Prostate gland (tissue), 2 donors: ENCODE data around the gene PCP4. TPM values are rescaled to one million over a fixed set of nuclear protein-coding genes. Genes with fewer than 3 reads are reported as not detected.

Experiments
- DNase-seq: peaks from one replicate; pipeline ENCODE4 v3.0.0-alpha.2; 2019; ENCODE audit warnings: low spot score
- H3K27ac ChIP-seq, 2 donors: fragments of 200-600 bp; sonication (generic); 2 replicates each; pipeline ENCODE4 v1.5.1; 2017 to 2019
- H3K27me3 ChIP-seq: fragments of 200-600 bp; sonication (generic); replicated peaks from 2 replicates; pipeline ENCODE4 v1.5.1; 2019; ENCODE audit not compliant: insufficient read depth
- H3K36me3 ChIP-seq, 2 donors: fragments of 200-600 bp; sonication (generic); 1 replicate in 1 of 2; 2 replicates in 1 of 2; pipeline versions ENCODE4 v1.5.1 to v1.8.1; 2017 to 2019
- H3K4me1 ChIP-seq: fragments of 200-600 bp; sonication (generic); replicated peaks from 2 replicates; pipeline ENCODE4 v1.5.1; 2019
- H3K4me3 ChIP-seq, 2 donors: fragments of 200-600 bp; sonication (generic); 2 replicates each; pipeline ENCODE4 v1.5.1; 2017 to 2019
- H3K9me3 ChIP-seq: fragments of 200-600 bp; sonication (generic); 2 replicates; pipeline ENCODE4 v1.5.1; 2017
- POLR2A ChIP-seq: fragments of 450-650 bp; IDR thresholded peaks from one replicate; pipeline ENCODE4 v1.6.1; 2016; ENCODE audit warnings: antibody characterized with exemption, mild to moderate bottlenecking
- POLR2AphosphoS5 ChIP-seq: sonication (generic); formaldehyde crosslinking; IDR thresholded peaks from one replicate; pipeline ENCODE4 v1.6.1; 2017; ENCODE audit warnings: antibody characterized with exemption
- WGBS: methylation state at CpG from one replicate; pipeline ENCODE4 v1.1.5; 2018; 5-methylcytosine and 5-hydroxymethylcytosine counted together
- intact Hi-C: fragments of 100-400 bp; cut with DNase I; formaldehyde crosslinking; loops from one replicate; pipeline ENCODE4 v1.14.2; 2022
- total RNA-seq, 2 donors: library from RNA; depleted of rRNA; stranded (reverse); fragments of >200 nt; gene quantifications; one replicate each; pipeline ENCODE4 v1.1.0, GENCODE V29; 2016
- TF ChIP-seq, protein P1 (sequence below), 4 experiments: fragments of 200-600 bp in 2 of 4; fragments of 450-650 bp in 2 of 4; sonication (generic) in 2 of 4; IDR thresholded peaks; 1 replicate in 3 of 4; 2 replicates in 1 of 4; pipeline ENCODE4 v1.5.1; 2016 to 2019; ENCODE audit warnings: antibody characterized with exemption in 4 of 4, mild to moderate bottlenecking in 2 of 4, moderate library complexity in 2 of 4

Gene PCP4
- total RNA-seq, 2 donors from 2014 or later, result 33.9 to 71.9 TPM

DNA sequence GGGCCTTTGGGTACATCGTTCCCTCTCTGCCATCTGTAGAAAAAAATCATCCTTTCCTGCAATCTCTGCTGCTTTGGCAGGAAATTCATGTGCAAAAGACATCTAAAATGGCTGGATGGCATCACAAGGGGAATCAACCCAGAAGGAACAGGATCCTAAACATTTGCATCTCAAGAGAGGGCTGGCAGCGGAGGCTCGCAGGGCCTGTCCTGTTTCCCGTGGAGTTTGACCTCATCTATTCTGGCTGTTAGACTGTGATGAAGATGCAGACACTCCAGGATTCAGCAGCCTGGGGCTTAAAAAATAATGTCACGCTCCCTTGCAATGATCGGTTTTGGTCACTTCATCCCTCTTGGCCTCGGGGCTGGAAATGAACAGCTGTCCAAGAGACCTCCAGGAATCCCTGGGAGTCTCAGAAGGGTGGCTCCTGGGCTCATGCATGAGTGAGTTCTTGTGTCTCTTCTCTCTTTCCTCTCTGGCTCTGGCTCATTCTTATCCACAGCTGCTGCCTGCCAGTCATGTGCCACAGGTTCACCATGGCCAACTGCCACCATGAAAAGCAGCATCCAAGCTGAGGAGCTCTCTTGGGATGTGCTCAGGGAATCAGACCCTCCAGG, 16.1 kb upstream of the PCP4 start:
- H3K4me3 ChIP-seq, result no peak overlapping the region
- H3K27me3 ChIP-seq, result no peaks in the 10 kb centered on the region
- no peaks in the 10 kb centered on the region for H3K9me3 ChIP-seq
- H3K4me1 ChIP-seq, result no peaks in the 10 kb centered on the region
- no peaks in the 10 kb centered on the region for H3K36me3 ChIP-seq
- WGBS, result 90% methylated on average over 7 of the region's 7 CpGs
- DNase-seq, result no peak
- intact Hi-C loops, result no loop called here
- H3K27ac ChIP-seq, result no peak overlapping the region
- no peak for TF ChIP-seq POLR2A
- TF ChIP-seq, protein P1, sequence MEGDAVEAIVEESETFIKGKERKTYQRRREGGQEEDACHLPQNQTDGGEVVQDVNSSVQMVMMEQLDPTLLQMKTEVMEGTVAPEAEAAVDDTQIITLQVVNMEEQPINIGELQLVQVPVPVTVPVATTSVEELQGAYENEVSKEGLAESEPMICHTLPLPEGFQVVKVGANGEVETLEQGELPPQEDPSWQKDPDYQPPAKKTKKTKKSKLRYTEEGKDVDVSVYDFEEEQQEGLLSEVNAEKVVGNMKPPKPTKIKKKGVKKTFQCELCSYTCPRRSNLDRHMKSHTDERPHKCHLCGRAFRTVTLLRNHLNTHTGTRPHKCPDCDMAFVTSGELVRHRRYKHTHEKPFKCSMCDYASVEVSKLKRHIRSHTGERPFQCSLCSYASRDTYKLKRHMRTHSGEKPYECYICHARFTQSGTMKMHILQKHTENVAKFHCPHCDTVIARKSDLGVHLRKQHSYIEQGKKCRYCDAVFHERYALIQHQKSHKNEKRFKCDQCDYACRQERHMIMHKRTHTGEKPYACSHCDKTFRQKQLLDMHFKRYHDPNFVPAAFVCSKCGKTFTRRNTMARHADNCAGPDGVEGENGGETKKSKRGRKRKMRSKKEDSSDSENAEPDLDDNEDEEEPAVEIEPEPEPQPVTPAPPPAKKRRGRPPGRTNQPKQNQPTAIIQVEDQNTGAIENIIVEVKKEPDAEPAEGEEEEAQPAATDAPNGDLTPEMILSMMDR (IDR thresholded peaks at IDR 0.05), result no peak
- no peak for TF ChIP-seq POLR2AphosphoS5

DNA sequence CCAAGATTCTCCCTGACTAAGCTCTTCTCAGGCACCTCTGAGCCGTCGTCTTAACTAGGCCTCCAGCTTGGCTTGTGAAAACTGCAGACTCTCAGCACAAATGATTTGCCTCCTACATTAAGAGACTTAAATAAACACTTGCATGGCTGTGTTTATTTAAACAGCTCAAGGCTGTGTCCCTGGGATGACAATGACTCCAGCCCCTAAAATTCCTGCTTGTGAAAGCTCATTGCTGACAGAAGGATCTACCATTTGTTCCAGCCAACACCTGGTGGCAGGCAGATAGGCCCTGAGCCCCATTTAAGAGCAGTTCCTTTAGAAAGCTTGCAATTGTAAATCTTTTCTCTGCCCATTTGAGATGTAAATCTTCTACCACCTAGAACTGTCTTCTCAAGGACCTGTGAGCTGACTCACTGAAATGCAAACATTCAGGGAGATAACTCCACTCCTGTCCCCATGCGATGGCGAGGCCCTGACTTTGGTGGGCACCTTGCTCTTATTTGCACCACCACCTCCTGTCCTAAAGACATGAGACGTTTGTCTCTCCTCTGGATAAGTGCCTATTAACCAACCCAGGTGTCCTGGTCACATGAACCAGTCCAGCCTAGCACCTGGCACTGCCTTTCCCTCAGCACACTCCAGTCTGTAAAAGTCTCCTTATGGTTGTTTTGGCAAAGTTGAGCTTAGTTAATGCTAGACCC, 15.1 kb upstream of the PCP4 start:
- no peaks in the 10 kb centered on the region for H3K27me3 ChIP-seq
- 56% methylated on average over 5 of the region's 5 CpGs for WGBS
- H3K4me3 ChIP-seq, result no peak overlapping the region
- TF ChIP-seq POLR2AphosphoS5, result no peak
- no peak for TF ChIP-seq POLR2A
- TF ChIP-seq, protein P1 (IDR thresholded peaks at IDR 0.05), result no peak
- intact Hi-C loops, result no loop called here
- no peaks in the 10 kb centered on the region for H3K4me1 ChIP-seq
- H3K36me3 ChIP-seq, result no peaks in the 10 kb centered on the region
- no peaks in the 10 kb centered on the region for H3K9me3 ChIP-seq
- H3K27ac ChIP-seq, result no peak overlapping the region
- DNase-seq, result no peak

DNA sequence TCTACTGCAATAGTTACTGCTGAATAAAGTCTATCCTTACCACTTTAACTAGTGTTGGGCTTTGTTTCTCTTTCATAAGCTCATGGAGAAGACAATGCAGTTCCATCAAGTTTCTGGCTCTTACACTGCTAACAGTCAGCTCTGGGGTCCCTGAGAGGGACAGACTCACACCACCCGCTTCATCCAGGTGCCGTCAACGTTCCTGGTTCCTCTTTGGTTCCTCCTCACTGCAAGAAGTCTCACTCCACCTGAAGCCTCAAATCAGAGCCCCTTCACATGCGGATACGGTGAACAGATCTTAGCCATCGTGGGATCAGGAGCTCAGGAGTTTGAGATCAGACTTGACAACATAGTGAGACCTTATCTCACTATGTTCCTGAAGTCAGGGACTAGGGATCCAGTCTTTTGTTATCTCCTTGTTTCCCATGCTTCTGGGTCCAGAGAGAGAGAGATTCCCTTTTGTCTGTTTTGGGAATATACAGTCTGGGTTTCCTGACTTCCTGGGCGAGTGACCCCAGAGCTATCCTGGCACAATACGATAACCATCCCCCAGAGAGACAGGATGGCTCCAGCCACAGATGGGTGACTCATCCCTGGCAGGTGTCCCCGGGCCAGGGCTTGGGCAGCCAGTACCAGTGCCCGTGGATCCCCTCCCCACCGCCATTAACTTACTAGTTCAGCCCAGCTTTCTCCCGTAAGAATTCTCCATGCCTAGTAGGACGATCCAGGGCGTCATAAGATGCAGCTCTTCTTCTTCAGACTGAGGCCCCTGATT, 14.3 kb upstream of the PCP4 start:
- H3K4me1 ChIP-seq, result no peaks in the 10 kb centered on the region
- no peaks in the 10 kb centered on the region for H3K27me3 ChIP-seq
- H3K27ac ChIP-seq, result no peak overlapping the region
- TF ChIP-seq POLR2A (no peak), POLR2AphosphoS5 (no peak)
- no peak overlapping the region for H3K4me3 ChIP-seq
- WGBS, result 86% methylated on average over 14 of the region's 14 CpGs
- H3K36me3 ChIP-seq, result no peaks in the 10 kb centered on the region
- intact Hi-C loops, result no loop called here
- no peak for DNase-seq
- H3K9me3 ChIP-seq, result no peaks in the 10 kb centered on the region

DNA sequence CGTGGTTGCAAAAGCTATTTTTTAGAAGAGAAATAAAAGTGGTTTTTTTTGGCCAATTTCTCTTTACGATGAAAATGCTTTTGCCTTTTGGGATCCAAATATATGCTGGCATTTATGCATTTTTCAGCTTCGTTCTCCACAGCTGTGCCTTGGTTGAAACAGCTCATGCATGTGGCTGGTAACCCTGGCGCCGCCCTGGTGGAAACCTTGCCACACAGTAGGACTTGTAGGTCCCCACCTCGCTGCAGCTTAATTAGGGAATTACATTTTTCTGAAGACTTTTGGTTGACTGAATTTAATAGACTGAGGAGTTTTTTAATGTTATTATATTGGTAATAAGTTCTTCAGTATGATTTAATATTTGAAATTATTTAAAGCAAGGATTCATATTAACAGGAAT, 12.7 kb upstream of the PCP4 start:
- Histone ChIP-seq H3K27me3 (no peaks in the 10 kb centered on the region), H3K27ac (no peak overlapping the region), H3K9me3 (no peaks in the 10 kb centered on the region), H3K4me1 (no peaks in the 10 kb centered on the region), H3K4me3 (no peak overlapping the region), H3K36me3 (no peaks in the 10 kb centered on the region)
- intact Hi-C loops, result no loop called here
- 87% methylated on average over 6 of the region's 6 CpGs for WGBS
- TF ChIP-seq POLR2A (no peak), POLR2AphosphoS5 (no peak)
- TF ChIP-seq, protein P1 (IDR thresholded peaks at IDR 0.05), result no peak
- DNase-seq, result no peak

DNA sequence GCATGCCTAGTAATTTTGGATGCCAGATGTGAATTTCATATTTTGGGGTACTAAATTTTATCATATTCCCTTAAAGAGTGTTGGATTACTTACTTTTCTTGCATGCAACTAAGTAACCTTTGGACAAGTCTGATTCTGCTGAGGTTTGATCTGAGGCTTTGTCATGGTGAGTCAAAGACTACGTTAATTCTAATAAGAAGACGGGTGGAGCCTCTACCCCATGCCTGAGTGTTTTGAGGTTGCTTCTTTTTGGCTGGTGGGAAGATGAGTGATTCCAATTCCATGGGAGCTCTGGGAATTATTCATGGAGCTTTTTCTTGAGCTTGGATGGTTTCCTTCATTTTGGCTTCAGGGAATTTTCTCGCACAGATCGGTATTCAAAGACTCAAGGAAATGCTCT, 11.6 kb upstream of the PCP4 start:
- no peak for DNase-seq
- no peaks in the 10 kb centered on the region for H3K36me3 ChIP-seq
- TF ChIP-seq POLR2AphosphoS5, result no peak
- TF ChIP-seq, protein P1 (IDR thresholded peaks at IDR 0.05), result no peak
- no peak for TF ChIP-seq POLR2A
- H3K27ac ChIP-seq, result no peak overlapping the region
- H3K4me1 ChIP-seq, result no peaks in the 10 kb centered on the region
- H3K27me3 ChIP-seq, result no peaks in the 10 kb centered on the region
- intact Hi-C loops, result no loop called here
- no peak overlapping the region for H3K4me3 ChIP-seq
- H3K9me3 ChIP-seq, result no peaks in the 10 kb centered on the region
- 94% methylated on average over 4 of the region's 4 CpGs for WGBS
